Measurements from ENCODE around the gene SFI1.
A peak's percentile ranks its signal among the peaks of the same experiment; 100 is the strongest.

SFI1 gene

DNA sequence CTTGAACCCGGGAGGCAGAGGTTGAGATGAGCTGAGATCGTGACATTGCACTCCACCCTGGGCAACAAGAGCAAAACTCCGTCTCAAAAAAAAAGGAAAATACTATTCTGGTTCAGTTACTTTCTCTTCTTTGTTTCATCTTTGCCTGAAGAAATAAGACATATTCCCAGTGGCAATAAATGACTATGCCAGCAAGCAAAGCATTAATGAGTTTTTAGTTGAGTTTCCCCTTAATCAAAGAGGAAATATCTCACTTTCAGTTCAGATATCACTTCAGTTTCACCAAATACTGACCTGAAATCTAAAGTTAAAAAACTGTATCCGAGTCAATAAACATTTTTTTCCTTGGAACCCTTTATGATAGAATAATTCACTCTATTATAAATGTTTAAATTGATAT, 155.3 kb downstream of the SFI1 start:
- in situ Hi-C loops (cut with MboI; ENCODE audit: low pct_unique_long_range_greater_than_20kb, low sequenced_read_pairs, unreplicated experiment), result no loop called here
- TF ChIP-seq, protein P1, sequence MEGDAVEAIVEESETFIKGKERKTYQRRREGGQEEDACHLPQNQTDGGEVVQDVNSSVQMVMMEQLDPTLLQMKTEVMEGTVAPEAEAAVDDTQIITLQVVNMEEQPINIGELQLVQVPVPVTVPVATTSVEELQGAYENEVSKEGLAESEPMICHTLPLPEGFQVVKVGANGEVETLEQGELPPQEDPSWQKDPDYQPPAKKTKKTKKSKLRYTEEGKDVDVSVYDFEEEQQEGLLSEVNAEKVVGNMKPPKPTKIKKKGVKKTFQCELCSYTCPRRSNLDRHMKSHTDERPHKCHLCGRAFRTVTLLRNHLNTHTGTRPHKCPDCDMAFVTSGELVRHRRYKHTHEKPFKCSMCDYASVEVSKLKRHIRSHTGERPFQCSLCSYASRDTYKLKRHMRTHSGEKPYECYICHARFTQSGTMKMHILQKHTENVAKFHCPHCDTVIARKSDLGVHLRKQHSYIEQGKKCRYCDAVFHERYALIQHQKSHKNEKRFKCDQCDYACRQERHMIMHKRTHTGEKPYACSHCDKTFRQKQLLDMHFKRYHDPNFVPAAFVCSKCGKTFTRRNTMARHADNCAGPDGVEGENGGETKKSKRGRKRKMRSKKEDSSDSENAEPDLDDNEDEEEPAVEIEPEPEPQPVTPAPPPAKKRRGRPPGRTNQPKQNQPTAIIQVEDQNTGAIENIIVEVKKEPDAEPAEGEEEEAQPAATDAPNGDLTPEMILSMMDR (IDR thresholded peaks at IDR 0.05; ENCODE audit: extremely low read depth, insufficient read depth, missing control alignments), result no peak
- no peak for DNase-seq (ENCODE audit: low spot score)

DNA sequence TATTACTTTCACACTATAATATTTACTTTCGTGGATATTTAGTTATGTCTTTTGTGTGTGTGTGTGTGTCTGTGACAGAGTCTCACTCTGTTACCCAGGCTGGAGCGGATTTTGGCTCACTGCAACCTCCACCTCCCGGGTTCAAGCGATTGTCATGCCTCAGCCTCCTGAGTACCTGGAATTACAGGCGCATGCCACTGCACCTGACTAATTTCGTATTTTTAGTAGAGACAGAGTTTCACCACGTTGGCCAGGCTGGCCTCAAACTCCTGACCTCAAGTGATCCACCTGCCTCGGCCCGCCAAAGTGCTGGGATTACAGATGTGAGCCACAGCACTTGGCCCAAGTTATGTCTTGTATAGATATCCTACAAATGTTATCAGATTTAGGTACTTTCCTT, 155.8 kb downstream of the SFI1 start:
- in situ Hi-C loops (cut with MboI; ENCODE audit: low pct_unique_long_range_greater_than_20kb, low sequenced_read_pairs, unreplicated experiment), result no loop called here
- DNase-seq (ENCODE audit: low spot score), result no peak
- TF ChIP-seq, protein P1 (IDR thresholded peaks at IDR 0.05; ENCODE audit: extremely low read depth, insufficient read depth, missing control alignments), result no peak

DNA sequence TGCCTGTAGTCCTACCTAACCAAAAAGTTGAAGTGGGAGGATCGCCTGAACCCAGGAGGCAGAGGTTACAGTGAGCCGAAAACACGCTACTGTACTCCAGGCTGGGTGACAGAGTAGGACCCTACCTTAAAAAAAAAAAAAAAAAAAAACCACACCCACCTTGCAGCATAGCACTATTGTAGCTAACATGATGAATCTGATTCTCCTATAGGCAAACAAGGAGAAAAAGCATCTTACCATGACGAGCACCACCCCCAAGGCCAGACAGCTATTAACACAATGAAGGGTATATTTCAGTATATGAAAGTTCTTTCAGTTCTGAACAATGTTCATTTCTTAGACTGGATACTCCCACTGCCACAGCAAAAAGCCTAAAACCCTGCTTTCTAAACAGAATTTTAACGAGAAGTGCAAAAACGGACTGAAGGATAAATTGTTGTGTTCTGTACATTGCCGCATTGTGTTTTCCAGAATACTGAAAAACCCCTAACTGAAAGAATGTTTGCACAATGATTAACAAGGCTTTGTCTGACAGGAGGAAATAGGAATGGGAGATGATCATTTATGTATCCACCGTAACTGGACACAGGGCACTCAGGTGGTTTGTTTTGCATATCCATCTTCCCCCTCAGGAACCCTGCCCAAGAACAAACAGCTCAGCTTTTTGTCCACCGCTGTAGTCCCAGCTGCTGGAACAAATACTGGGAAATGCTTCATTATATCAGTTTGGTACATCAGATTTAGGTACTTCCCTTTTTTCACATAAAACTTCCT, 156.8 kb downstream of the SFI1 start:
- TF ChIP-seq, protein P1 (IDR thresholded peaks at IDR 0.05; ENCODE audit: extremely low read depth, insufficient read depth, missing control alignments), result no peak
- in situ Hi-C loops (cut with MboI; ENCODE audit: low pct_unique_long_range_greater_than_20kb, low sequenced_read_pairs, unreplicated experiment), result no loop called here
- DNase-seq (ENCODE audit: low spot score), result no peak

DNA sequence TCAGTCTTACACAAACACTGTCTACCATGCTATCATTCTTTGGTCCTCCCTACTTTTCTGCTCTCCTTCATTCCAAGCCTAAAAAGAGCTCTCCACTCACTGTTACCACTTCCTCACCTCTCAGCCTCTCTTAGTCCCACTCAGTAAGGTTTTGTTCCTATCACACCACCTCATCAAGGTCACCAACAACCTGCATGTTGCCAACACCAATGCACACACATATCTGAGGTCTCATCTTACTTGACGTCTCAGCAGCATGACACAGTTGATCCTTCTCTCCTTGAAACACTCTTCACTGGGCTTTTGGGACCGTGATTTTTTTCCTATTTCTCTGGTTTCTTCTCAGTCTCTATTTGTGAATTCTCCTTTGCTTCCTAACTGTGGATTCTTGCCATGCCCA, 157.6 kb downstream of the SFI1 start:
- DNase-seq (ENCODE audit: low spot score), result no peak
- in situ Hi-C loops (cut with MboI; ENCODE audit: low pct_unique_long_range_greater_than_20kb, low sequenced_read_pairs, unreplicated experiment), result no loop called here
- TF ChIP-seq, protein P1 (IDR thresholded peaks at IDR 0.05; ENCODE audit: extremely low read depth, insufficient read depth, missing control alignments), result no peak

DNA sequence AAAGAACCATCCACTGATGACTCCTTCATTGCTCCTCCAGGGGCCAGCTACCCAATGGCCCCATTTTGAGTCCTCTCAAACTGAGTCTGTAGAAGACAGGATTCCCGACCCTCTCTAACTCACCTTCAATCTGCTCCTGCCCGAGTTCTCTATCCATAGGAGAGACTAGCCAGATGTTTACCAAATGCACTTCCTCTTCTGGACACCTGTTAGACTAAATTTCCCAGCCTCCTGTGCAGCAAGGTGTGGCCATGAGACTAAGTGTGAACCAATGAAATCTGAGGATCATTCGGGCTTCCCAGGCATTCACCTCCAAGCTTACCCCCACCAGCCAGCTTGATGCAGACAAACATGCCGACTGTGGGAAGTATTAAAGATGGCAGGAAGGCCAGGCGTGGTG, 158.1 kb downstream of the SFI1 start:
- DNase-seq (ENCODE audit: low spot score), result no peak
- in situ Hi-C loops (cut with MboI; ENCODE audit: low pct_unique_long_range_greater_than_20kb, low sequenced_read_pairs, unreplicated experiment), result no loop called here
- TF ChIP-seq, protein P1 (IDR thresholded peaks at IDR 0.05; ENCODE audit: extremely low read depth, insufficient read depth, missing control alignments), result no peak

DNA sequence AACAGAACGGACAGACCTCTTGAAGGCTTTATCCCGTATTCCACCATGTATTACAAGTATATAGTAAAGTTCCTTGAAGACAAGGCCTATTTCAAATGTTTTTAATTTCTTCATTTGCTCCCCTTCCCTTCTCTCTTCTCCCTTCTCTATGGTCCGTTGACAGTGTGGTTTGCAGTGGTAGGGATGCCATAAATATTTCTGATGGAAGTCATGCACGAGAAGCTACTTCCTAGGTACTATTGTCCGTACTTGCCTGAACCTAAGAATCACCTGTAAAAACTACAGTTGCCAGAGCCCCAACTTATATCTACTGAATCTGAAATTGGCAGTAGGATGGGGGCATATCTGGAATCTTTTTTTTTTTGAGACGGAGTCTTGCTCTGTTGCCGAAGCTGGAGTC, 162.9 kb downstream of the SFI1 start:
- in situ Hi-C loops (cut with MboI; ENCODE audit: low pct_unique_long_range_greater_than_20kb, low sequenced_read_pairs, unreplicated experiment), result no loop called here
- TF ChIP-seq, protein P1 (IDR thresholded peaks at IDR 0.05; ENCODE audit: extremely low read depth, insufficient read depth, missing control alignments), result no peak
- no peak for DNase-seq (ENCODE audit: low spot score)

DNA sequence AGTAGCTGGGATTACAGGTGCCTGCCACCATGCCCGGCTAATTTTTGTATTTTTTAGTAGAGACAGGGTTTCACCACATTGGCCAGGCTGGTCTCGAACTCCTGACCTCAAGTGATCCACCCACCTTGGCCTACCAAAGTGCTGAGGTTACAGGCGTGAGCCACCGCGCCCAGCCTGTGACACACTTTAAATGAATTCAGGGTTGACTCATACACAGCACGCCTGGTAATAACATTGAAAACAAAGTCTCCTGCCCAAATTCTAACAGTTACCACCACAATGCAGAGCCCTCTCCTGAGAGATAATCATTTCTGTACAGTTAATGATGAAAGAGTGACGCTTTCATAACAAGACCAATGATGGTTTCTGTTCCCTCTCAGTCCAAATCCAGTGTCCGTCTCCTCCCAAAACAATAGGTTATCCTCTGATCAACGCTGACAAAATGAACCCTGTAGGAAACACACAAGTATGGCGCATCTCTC, 164.6 kb downstream of the SFI1 start:
- in situ Hi-C loops (cut with MboI; ENCODE audit: low pct_unique_long_range_greater_than_20kb, low sequenced_read_pairs, unreplicated experiment), result loop anchor here (10.0 kb wide), 1 partner anchor 284 kb away; the partner anchor contains the start of gene YWHAH
- peak; percentile 35 for DNase-seq (ENCODE audit: low spot score)

Measured in GM13977 (cell line).